ENCODE data around the gene MTUS2. TPM values are rescaled to one million over a fixed set of nuclear protein-coding genes. Genes with fewer than 3 reads are reported as not detected.
"Not testable (repeated sequence)": the region's sequence is repeated elsewhere in the genome, so short reads cannot be mapped to it uniquely, and the experiment has no call there.

Gene MTUS2
- total and polyA plus RNA-seq, 10 donors, result 0.20 to 3.2 (median 0.85) TPM

DNA sequence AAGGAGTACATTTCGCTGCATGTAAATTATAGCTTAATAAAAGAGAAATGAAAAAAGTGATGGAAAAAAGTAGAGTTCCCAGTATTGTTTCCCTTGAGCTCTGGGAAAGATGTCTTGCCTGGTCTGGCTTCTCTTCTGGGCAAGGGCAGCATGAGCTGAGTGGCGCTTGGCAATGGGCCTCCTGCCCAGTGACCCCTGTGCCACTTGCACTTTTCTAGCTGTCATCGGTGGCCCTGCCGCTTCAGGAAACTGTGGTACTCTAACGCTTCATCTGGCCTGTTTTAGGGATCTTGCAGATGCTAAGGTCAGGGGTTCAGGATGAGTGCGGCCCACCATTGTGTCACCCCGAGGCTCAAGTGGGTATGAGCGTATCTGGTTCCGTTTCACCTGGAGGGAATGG, 161.4 kb downstream of the MTUS2 start:
- Histone ChIP-seq H3K9me3 (no peaks in the 10 kb centered on the region), H3K27me3 (replicated peaks in 1 of 7) (peaks cover 0 to 4% (median 0%) of the 10 kb centered on the region in 7 donors), H3K4me1 (no peaks in the 10 kb centered on the region), H3K4me3 (no peak overlapping the region), H3K36me3 (no peaks in the 10 kb centered on the region), H3K27ac (no peak overlapping the region)
- intact Hi-C loops (cut with DNase I; ENCODE audit: low total_unique reads), result no loop called here
- no peak for DNase-seq
- WGBS, 5 donors, result 81 to 92% (median 89%) methylated on average over 9 of the region's 9 CpGs
- TF ChIP-seq POLR2AphosphoS5 (IDR thresholded peaks at IDR 0.05) (no peak), CTCF (IDR thresholded peaks at IDR 0.05 in 8 of 11, conservative IDR thresholded peaks at IDR 0.05 in 3 of 11) (no peak), POLR2A (IDR thresholded peaks at IDR 0.05) (no peak)

GRCh38 chr13:28983641-28984040, 163.5 kb downstream of the MTUS2 start:
- WGBS, 5 donors, result 36 to 62% (median 58%) methylated on average over 3 of the region's 3 CpGs
- DNase-seq, result no peak
- Histone ChIP-seq H3K36me3 (no peaks in the 10 kb centered on the region), H3K4me1 (no peaks in the 10 kb centered on the region), H3K4me3 (no peak overlapping the region), H3K9me3 (no peaks in the 10 kb centered on the region), H3K27me3 (replicated peaks in 1 of 7) (no peaks in the 10 kb centered on the region), H3K27ac (no peak overlapping the region)
- intact Hi-C loops (cut with DNase I; ENCODE audit: low total_unique reads), result no loop called here
- TF ChIP-seq POLR2A (IDR thresholded peaks at IDR 0.05), result no peak
- no peak for TF ChIP-seq POLR2AphosphoS5 (IDR thresholded peaks at IDR 0.05)
- TF ChIP-seq CTCF (IDR thresholded peaks at IDR 0.05 in 8 of 11, conservative IDR thresholded peaks at IDR 0.05 in 3 of 11), result no peak

GRCh38 chr13:28984326-28984725, 164.2 kb downstream of the MTUS2 start:
- 74 to 85% (median 80%) methylated on average over 8 of the region's 8 CpGs for WGBS, 5 donors
- no peak for DNase-seq
- H3K4me3 ChIP-seq, result no peak overlapping the region
- H3K27ac ChIP-seq, result no peak overlapping the region
- no peak for TF ChIP-seq POLR2A (IDR thresholded peaks at IDR 0.05)
- no peak for TF ChIP-seq CTCF (IDR thresholded peaks at IDR 0.05 in 8 of 11, conservative IDR thresholded peaks at IDR 0.05 in 3 of 11)
- TF ChIP-seq POLR2AphosphoS5 (IDR thresholded peaks at IDR 0.05), result no peak
- H3K36me3 ChIP-seq, result no peaks in the 10 kb centered on the region
- H3K9me3 ChIP-seq, result no peaks in the 10 kb centered on the region
- intact Hi-C loops (cut with DNase I; ENCODE audit: low total_unique reads), result no loop called here
- no peaks in the 10 kb centered on the region for H3K4me1 ChIP-seq
- no peaks in the 10 kb centered on the region for H3K27me3 ChIP-seq (replicated peaks in 1 of 7)

DNA sequence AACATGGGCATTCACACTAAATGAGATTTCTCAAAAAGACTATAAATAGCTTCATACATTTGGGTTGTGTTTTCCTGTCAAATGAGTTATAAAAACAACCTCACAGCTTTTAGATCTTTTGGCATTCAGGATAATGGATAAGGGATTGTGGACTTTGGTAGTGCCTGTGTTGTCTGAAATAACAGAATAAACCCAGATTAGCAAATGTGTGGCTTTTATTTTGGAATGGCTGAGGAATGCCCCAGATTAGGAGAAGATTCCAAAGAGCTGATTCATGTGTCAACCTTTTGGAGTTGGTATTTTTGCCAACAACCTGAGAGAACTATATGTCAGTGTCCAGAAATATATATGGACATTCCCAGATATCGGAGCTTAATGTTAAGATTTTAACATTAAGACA, 164.7 kb downstream of the MTUS2 start:
- 86 to 96% (median 94%) methylated on average over 1 of the region's 1 CpG for WGBS, 5 donors
- intact Hi-C loops (cut with DNase I; ENCODE audit: low total_unique reads), result no loop called here
- Histone ChIP-seq H3K4me1 (no peaks in the 10 kb centered on the region), H3K9me3 (no peaks in the 10 kb centered on the region), H3K27me3 (replicated peaks in 1 of 7) (no peaks in the 10 kb centered on the region), H3K36me3 (no peaks in the 10 kb centered on the region), H3K27ac (no peak overlapping the region), H3K4me3 (no peak overlapping the region)
- TF ChIP-seq CTCF (IDR thresholded peaks at IDR 0.05 in 8 of 11, conservative IDR thresholded peaks at IDR 0.05 in 3 of 11), result no peak
- no peak for TF ChIP-seq POLR2A (IDR thresholded peaks at IDR 0.05)
- no peak for DNase-seq

GRCh38 chr13:28990378-28990777, 170.2 kb downstream of the MTUS2 start:
- H3K27me3 ChIP-seq (replicated peaks in 1 of 7); intact Hi-C loops (cut with DNase I; ENCODE audit: low total_unique reads); H3K27ac ChIP-seq; H3K36me3 ChIP-seq; H3K4me1 ChIP-seq; H3K4me3 ChIP-seq; DNase-seq: not testable (repeated sequence)
- peaks cover 0 to 17% (median 0%) of the 10 kb centered on the region in 8 donors for H3K9me3 ChIP-seq
- 62 to 80% (median 64%) methylated on average over 3 of the region's 3 CpGs for WGBS, 5 donors
